Measurements from ENCODE around the gene MAP3K15.

Gene MAP3K15

GRCh38 chrX:19557822-19558221, 42.5 kb upstream of the MAP3K15 start:
- ChIA-PET POLR2A (no interaction called here), CTCF (no interaction called here)
- TF ChIP-seq ELF4 (IDR thresholded peaks at IDR 0.05), result no peak
- no peak for TF ChIP-seq FOXK2 (IDR thresholded peaks at IDR 0.05)
- TF ChIP-seq SP1 (IDR thresholded peaks at IDR 0.05), result no peak
- no peak for TF ChIP-seq NFRKB (IDR thresholded peaks at IDR 0.05)
- no peak for TF ChIP-seq TARDBP (IDR thresholded peaks at IDR 0.05)
- TF ChIP-seq PKNOX1 (IDR thresholded peaks at IDR 0.05), result no peak
- no peak for TF ChIP-seq FOXA1 (IDR thresholded peaks at IDR 0.05)
- no peak for TF ChIP-seq L3MBTL2 (conservative IDR thresholded peaks at IDR 0.05)
- TF ChIP-seq SUZ12 (IDR thresholded peaks at IDR 0.05), result no peak
- no peak for TF ChIP-seq ARNT (IDR thresholded peaks at IDR 0.05)
- no peak for TF ChIP-seq FOXM1 (IDR thresholded peaks at IDR 0.05; ENCODE audit: borderline replicate concordance)
- no peak for DNase-seq (ENCODE audit: extremely low spot score)

- TF ChIP-seq FOXA1 (IDR thresholded peaks at IDR 0.05), result no peak
- no peak for TF ChIP-seq FOXK2 (IDR thresholded peaks at IDR 0.05)
- no peak for TF ChIP-seq SUZ12 (IDR thresholded peaks at IDR 0.05)
- no peak for TF ChIP-seq LEF1 (IDR thresholded peaks at IDR 0.05; ENCODE audit: borderline replicate concordance)
- no peak for TF ChIP-seq SP1 (IDR thresholded peaks at IDR 0.05)
- no peak for TF ChIP-seq ARNT (IDR thresholded peaks at IDR 0.05)
- no peak for TF ChIP-seq FOXM1 (IDR thresholded peaks at IDR 0.05; ENCODE audit: borderline replicate concordance)
- TF ChIP-seq PKNOX1 (IDR thresholded peaks at IDR 0.05), result no peak
- TF ChIP-seq TARDBP (IDR thresholded peaks at IDR 0.05), result no peak
- no peak for TF ChIP-seq HDGF (IDR thresholded peaks at IDR 0.05; ENCODE audit: borderline replicate concordance)
- TF ChIP-seq CTBP1 (IDR thresholded peaks at IDR 0.05; ENCODE audit: borderline replicate concordance), result no peak
- TF ChIP-seq NFRKB (IDR thresholded peaks at IDR 0.05), result no peak
- TF ChIP-seq L3MBTL2 (conservative IDR thresholded peaks at IDR 0.05), result no peak
- no peak for TF ChIP-seq ELF4 (IDR thresholded peaks at IDR 0.05)
- TF ChIP-seq BHLHE40 (IDR thresholded peaks at IDR 0.05; ENCODE audit: borderline replicate concordance), result no peak
- no peak for TF ChIP-seq ZNF384 (IDR thresholded peaks at IDR 0.05)
- ChIA-PET POLR2A (no interaction called here), CTCF (interaction anchor here (0.6 to 0.9 kb wide), 2 partner anchors 21 to 219 kb away, joined by 3 read pairs; no protein-coding TSS in a partner anchor)
- no peak for DNase-seq (ENCODE audit: extremely low spot score)
Observed at GRCh38 chrX:19556202-19556601, 40.9 kb upstream of the MAP3K15 start.

- TF ChIP-seq L3MBTL2 (conservative IDR thresholded peaks at IDR 0.05) (no peak), SUZ12 (IDR thresholded peaks at IDR 0.05) (no peak)
- POLR2A ChIA-PET, result no interaction called here
- CTCF ChIA-PET, result interaction anchor here (0.9 kb wide), 1 partner anchor 20 kb away, joined by 3 read pairs; no protein-coding TSS in a partner anchor
- DNase-seq (ENCODE audit: extremely low spot score), result no peak
Observed at GRCh38 chrX:19555683-19556082, 40.4 kb upstream of the MAP3K15 start.

- DNase-seq (ENCODE audit: extremely low spot score), result no peak
- ChIA-PET POLR2A (no interaction called here), CTCF (interaction anchor here (0.6 kb wide), 1 partner anchor 24 kb away, joined by 3 read pairs; no protein-coding TSS in a partner anchor)
- TF ChIP-seq LEF1 (IDR thresholded peaks at IDR 0.05; ENCODE audit: borderline replicate concordance) (no peak), L3MBTL2 (conservative IDR thresholded peaks at IDR 0.05) (no peak), PKNOX1 (IDR thresholded peaks at IDR 0.05) (no peak)
Observed at GRCh38 chrX:19555236-19555635, 39.9 kb upstream of the MAP3K15 start.

DNA sequence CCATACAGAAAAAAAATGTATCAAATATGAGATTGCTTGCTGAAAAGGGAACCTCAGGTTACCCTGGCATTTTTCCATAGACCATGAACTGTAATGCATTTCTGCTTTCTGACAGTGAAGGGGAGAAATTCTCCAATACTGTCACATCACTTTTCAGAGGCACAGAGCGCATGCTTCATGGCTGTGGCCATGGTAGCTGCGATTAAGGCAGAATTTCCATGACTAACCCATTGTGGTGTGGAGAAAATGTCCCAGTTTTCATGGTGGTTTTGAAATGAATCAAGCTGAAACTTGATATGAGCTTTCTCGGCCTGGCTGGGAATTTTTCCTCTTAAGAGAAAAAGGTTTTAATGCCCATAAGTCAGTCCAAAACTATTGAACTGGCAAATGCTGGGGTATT, 39.5 kb upstream of the MAP3K15 start:
- ChIA-PET CTCF (interaction anchor here (0.6 kb wide), 1 partner anchor 23 kb away, joined by 3 read pairs; no protein-coding TSS in a partner anchor), POLR2A (no interaction called here)
- TF ChIP-seq PKNOX1 (IDR thresholded peaks at IDR 0.05) (no peak), L3MBTL2 (conservative IDR thresholded peaks at IDR 0.05) (no peak), ELF4 (IDR thresholded peaks at IDR 0.05) (no peak), FOXM1 (IDR thresholded peaks at IDR 0.05; ENCODE audit: borderline replicate concordance) (no peak), SP1 (IDR thresholded peaks at IDR 0.05) (no peak), FOXA1 (IDR thresholded peaks at IDR 0.05) (no peak), BHLHE40 (IDR thresholded peaks at IDR 0.05; ENCODE audit: borderline replicate concordance) (no peak), NFRKB (IDR thresholded peaks at IDR 0.05) (no peak), HDGF (IDR thresholded peaks at IDR 0.05; ENCODE audit: borderline replicate concordance) (no peak), ARNT (IDR thresholded peaks at IDR 0.05) (no peak), FOXK2 (IDR thresholded peaks at IDR 0.05) (no peak), CTBP1 (IDR thresholded peaks at IDR 0.05; ENCODE audit: borderline replicate concordance) (no peak), ZNF384 (IDR thresholded peaks at IDR 0.05) (no peak), LEF1 (IDR thresholded peaks at IDR 0.05; ENCODE audit: borderline replicate concordance) (no peak), SUZ12 (IDR thresholded peaks at IDR 0.05) (no peak), TARDBP (IDR thresholded peaks at IDR 0.05) (no peak)
- DNase-seq (ENCODE audit: extremely low spot score), result no peak

DNA sequence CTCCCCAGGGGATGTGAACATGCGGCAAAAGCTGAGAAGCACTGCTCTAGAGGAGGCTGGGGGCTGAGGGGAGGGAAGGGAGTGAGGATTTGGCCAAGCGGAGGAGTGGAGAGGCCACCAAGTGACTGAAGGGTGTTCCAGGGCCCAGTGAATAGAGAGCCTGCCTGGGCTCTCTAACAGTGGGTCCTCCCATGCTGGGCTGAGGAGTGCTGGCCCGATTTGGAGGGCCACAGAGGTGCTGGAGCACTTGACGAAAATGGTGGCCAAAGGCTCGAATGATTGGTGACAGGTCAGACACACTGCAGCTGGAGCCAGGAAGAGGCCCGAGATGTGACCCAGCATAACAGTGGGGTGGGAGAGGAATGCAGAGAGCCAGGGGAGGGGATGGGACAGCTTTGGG, 37.5 kb upstream of the MAP3K15 start:
- ChIA-PET POLR2A (no interaction called here), CTCF (no interaction called here)
- no peak for DNase-seq (ENCODE audit: extremely low spot score)
- TF ChIP-seq NFRKB (IDR thresholded peaks at IDR 0.05) (no peak), HDGF (IDR thresholded peaks at IDR 0.05; ENCODE audit: borderline replicate concordance) (no peak), LEF1 (IDR thresholded peaks at IDR 0.05; ENCODE audit: borderline replicate concordance) (no peak), SP1 (IDR thresholded peaks at IDR 0.05) (no peak), ARNT (IDR thresholded peaks at IDR 0.05) (no peak), ELF4 (IDR thresholded peaks at IDR 0.05) (no peak), CTBP1 (IDR thresholded peaks at IDR 0.05; ENCODE audit: borderline replicate concordance) (no peak), ZNF384 (IDR thresholded peaks at IDR 0.05) (no peak), FOXA1 (IDR thresholded peaks at IDR 0.05) (no peak), BHLHE40 (IDR thresholded peaks at IDR 0.05; ENCODE audit: borderline replicate concordance) (no peak), TARDBP (IDR thresholded peaks at IDR 0.05) (no peak), FOXM1 (IDR thresholded peaks at IDR 0.05; ENCODE audit: borderline replicate concordance) (no peak), L3MBTL2 (conservative IDR thresholded peaks at IDR 0.05) (no peak), SUZ12 (IDR thresholded peaks at IDR 0.05) (no peak)

Data from HEK293T (cell line).